ENCODE results near the gene SLC25A43.

DNA sequence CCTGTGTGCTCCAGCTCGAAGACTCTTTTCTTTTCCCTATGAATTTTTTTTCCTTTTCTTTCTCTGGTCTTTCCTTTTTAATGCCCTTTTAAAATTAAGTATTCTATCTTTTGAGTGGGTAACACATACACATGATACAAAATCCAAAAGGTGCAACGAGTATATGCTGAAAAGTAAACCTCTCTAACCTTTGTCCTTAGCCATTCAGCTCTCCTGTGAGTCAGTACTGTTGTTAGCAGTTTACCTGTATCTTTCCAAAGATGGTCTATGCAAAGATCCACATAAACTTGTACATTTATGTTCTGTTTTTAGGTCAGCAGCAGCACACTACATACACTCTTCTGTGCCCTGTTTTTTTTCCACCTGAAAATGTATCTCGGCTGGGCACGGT lies 28.7 kb downstream of the SLC25A43 start:
- TF ChIP-seq, protein P1, sequence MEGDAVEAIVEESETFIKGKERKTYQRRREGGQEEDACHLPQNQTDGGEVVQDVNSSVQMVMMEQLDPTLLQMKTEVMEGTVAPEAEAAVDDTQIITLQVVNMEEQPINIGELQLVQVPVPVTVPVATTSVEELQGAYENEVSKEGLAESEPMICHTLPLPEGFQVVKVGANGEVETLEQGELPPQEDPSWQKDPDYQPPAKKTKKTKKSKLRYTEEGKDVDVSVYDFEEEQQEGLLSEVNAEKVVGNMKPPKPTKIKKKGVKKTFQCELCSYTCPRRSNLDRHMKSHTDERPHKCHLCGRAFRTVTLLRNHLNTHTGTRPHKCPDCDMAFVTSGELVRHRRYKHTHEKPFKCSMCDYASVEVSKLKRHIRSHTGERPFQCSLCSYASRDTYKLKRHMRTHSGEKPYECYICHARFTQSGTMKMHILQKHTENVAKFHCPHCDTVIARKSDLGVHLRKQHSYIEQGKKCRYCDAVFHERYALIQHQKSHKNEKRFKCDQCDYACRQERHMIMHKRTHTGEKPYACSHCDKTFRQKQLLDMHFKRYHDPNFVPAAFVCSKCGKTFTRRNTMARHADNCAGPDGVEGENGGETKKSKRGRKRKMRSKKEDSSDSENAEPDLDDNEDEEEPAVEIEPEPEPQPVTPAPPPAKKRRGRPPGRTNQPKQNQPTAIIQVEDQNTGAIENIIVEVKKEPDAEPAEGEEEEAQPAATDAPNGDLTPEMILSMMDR (IDR thresholded peaks at IDR 0.05; ENCODE audit: low read length): no peak
- no peak for TF ChIP-seq EZH2 (IDR thresholded peaks at IDR 0.05; ENCODE audit: borderline replicate concordance, low read length)

Measured in OCI-LY1 (cell line).